K562 (cell line): ENCODE data around the gene GNAQ.

Source experiments
- CCNT2 ChIP-seq: IDR thresholded peaks from 2 replicates; pipeline ENCODE4 v1.6.1; 2011; ENCODE audit warnings: borderline replicate concordance, low read depth, mild to moderate bottlenecking, moderate library complexity, mixed read lengths, low read length; ENCODE audit not compliant: insufficient read length; ENCODE audit errors: extremely low read depth
- HDAC2 ChIP-seq: fragments of 450-650 bp; IDR thresholded peaks from 2 replicates; pipeline ENCODE4 v1.6.1; 2016; ENCODE audit warnings: mild to moderate bottlenecking
- NRF1 ChIP-seq, 2 experiments: fragments of 450-650 bp; IDR thresholded peaks in 1 of 2; conservative IDR thresholded peaks in 1 of 2; 2 replicates each; pipeline ENCODE4 v1.6.1; 2014; ENCODE audit warnings: mild to moderate bottlenecking in 2 of 2

- TF ChIP-seq HDAC2 (no peak), CCNT2 (no peak), NRF1 (conservative IDR thresholded peaks at IDR 0.05 in 1 of 2, IDR thresholded peaks at IDR 0.05 in 1 of 2) (no peak)
These were observed 9.1 kb upstream of the GNAQ start for GRCh38 chr9:78040726-78041125.
